Neural progenitor cell (in vitro differentiated cells): ENCODE data around the gene OLFM4. TPM values are rescaled to one million over a fixed set of nuclear protein-coding genes. Genes with fewer than 3 reads are reported as not detected.

Experiments used
- DNase-seq: peaks from one replicate; pipeline ENCODE4 v3.0.0-alpha.2; 2016; ENCODE audit warnings: low spot score
- H2AFZ ChIP-seq: fragments of 200-600 bp; sonication (generic); replicated peaks from 2 replicates; pipeline ENCODE4 v1.6.1; 2016; ENCODE audit warnings: antibody characterized with exemption
- H3F3A ChIP-seq: fragments of 200-600 bp; sonication (generic); 2 replicates; pipeline ENCODE4 v1.6.1; 2016; ENCODE audit warnings: antibody characterized with exemption, low read depth
- H3K27ac ChIP-seq: fragments of 200-600 bp; sonication (generic); 2 replicates; pipeline ENCODE4 v1.5.1; 2016; ENCODE audit warnings: mild to moderate bottlenecking
- H3K27me3 ChIP-seq: fragments of 200-600 bp; sonication (generic); 2 replicates; pipeline ENCODE4 v1.6.1; 2016; ENCODE audit warnings: mild to moderate bottlenecking, moderate library complexity
- H3K36me3 ChIP-seq: fragments of 200-600 bp; sonication (generic); 2 replicates; pipeline ENCODE4 v1.5.1; 2016
- H3K4me1 ChIP-seq: fragments of 200-600 bp; sonication (generic); 2 replicates; pipeline ENCODE4 v1.6.1; 2016; ENCODE audit warnings: mixed run types
- H3K4me2 ChIP-seq: fragments of 200-600 bp; sonication (generic); 2 replicates; pipeline ENCODE4 v1.6.1; 2016
- H3K4me3 ChIP-seq: fragments of 200-600 bp; sonication (generic); 2 replicates; pipeline ENCODE4 v1.5.1; 2016
- H3K79me2 ChIP-seq: fragments of 200-600 bp; sonication (generic); 2 replicates; pipeline ENCODE4 v1.6.1; 2016; ENCODE audit warnings: low read depth
- H3K9ac ChIP-seq: fragments of 200-600 bp; sonication (generic); 2 replicates; pipeline ENCODE4 v1.6.1; 2016
- H3K9me3 ChIP-seq: fragments of 200-600 bp; sonication (generic); 2 replicates; pipeline ENCODE4 v1.5.1; 2016; ENCODE audit warnings: low read depth
- H4K20me1 ChIP-seq: fragments of 200-600 bp; sonication (generic); 2 replicates; pipeline ENCODE4 v1.6.1; 2016; ENCODE audit warnings: low read depth
- H3K27ac Mint-ChIP-seq: 3 replicates; pipeline ENCODE4 v1.8.0; 2021; ENCODE audit warnings: mixed read lengths
- H3K27me3 Mint-ChIP-seq: 2 replicates; pipeline ENCODE4 v1.8.0; 2022; ENCODE audit warnings: low read depth, mild to moderate bottlenecking, inconsistent platforms, moderate library complexity, mixed read lengths; ENCODE audit not compliant: insufficient read depth
- H3K36me3 Mint-ChIP-seq: 3 replicates; pipeline ENCODE4 v1.8.0; 2021; ENCODE audit warnings: mixed read lengths
- H3K4me1 Mint-ChIP-seq: 3 replicates; pipeline ENCODE4 v1.8.0; 2021; ENCODE audit warnings: mixed read lengths
- H3K4me3 Mint-ChIP-seq: 3 replicates; pipeline ENCODE4 v1.8.0; 2021; ENCODE audit warnings: mild to moderate bottlenecking, moderate library complexity, mixed read lengths
- H3K9me3 Mint-ChIP-seq: 3 replicates; pipeline ENCODE4 v1.8.0; 2020; ENCODE audit warnings: mixed read lengths
- CTCF ChIP-seq: fragments of 200-600 bp; sonication (generic); IDR thresholded peaks from 2 replicates; pipeline ENCODE4 v1.5.1; 2017; ENCODE audit warnings: antibody characterized with exemption, mild to moderate bottlenecking
- EZH2 ChIP-seq: fragments of 200-600 bp; sonication (generic); IDR thresholded peaks from 2 replicates; pipeline ENCODE4 v1.6.1; 2017; ENCODE audit warnings: antibody characterized with exemption, mild to moderate bottlenecking, moderate library complexity
- EZH2phosphoT487 ChIP-seq: fragments of 200-600 bp; sonication (generic); IDR thresholded peaks from 2 replicates; pipeline ENCODE4 v1.6.1; 2017; ENCODE audit warnings: antibody characterized with exemption
- total RNA-seq: library from RNA; depleted of rRNA; stranded (reverse); fragments of >200 nt; gene quantifications from 2 replicates; pipeline ENCODE4 v1.2.3, GENCODE V29; 2015; ENCODE audit warnings: low replicate concordance

Gene OLFM4
- total RNA-seq, 1 donor from 2014 or later = not detected

GRCh38 chr13:53014495-53015443 is 13.8 kb upstream of the OLFM4 start:
- no peak for DNase-seq
- H3K36me3 Mint-ChIP-seq = no peaks in the 10 kb centered on the region
- H3K27ac Mint-ChIP-seq = no peak overlapping the region
- Histone ChIP-seq H3K4me2 (no peak overlapping the region), H3K27ac (no peak overlapping the region), H3K36me3 (no peaks in the 10 kb centered on the region), H3K27me3 (no peaks in the 10 kb centered on the region), H3K79me2 (no peaks in the 10 kb centered on the region), H3K4me1 (peaks cover 6% of the 10 kb centered on the region), H3K9me3 (no peaks in the 10 kb centered on the region), H3F3A (peaks cover 5% of the 10 kb centered on the region), H3K9ac (no peak overlapping the region), H4K20me1 (no peaks in the 10 kb centered on the region), H3K4me3 (no peak overlapping the region), H2AFZ (no peak overlapping the region)
- H3K27me3 Mint-ChIP-seq = peaks cover 14% of the 10 kb centered on the region
- H3K4me1 Mint-ChIP-seq = peaks cover 18% of the 10 kb centered on the region
- H3K9me3 Mint-ChIP-seq = peaks cover 12% of the 10 kb centered on the region
- TF ChIP-seq CTCF = no peak
- no peak for TF ChIP-seq EZH2phosphoT487
- TF ChIP-seq EZH2 = no peak
- no peak overlapping the region for H3K4me3 Mint-ChIP-seq

GRCh38 chr13:53015971-53016370 is 12.6 kb upstream of the OLFM4 start:
- no peak overlapping the region for H3K27ac Mint-ChIP-seq
- Histone ChIP-seq H2AFZ (no peak overlapping the region), H3K79me2 (no peaks in the 10 kb centered on the region), H3K4me2 (no peak overlapping the region), H3K9me3 (no peaks in the 10 kb centered on the region), H3K4me1 (peaks cover 7% of the 10 kb centered on the region), H3K27me3 (no peaks in the 10 kb centered on the region), H3K36me3 (no peaks in the 10 kb centered on the region), H3K4me3 (no peak overlapping the region), H3K27ac (no peak overlapping the region), H4K20me1 (no peaks in the 10 kb centered on the region), H3K9ac (no peak overlapping the region), H3F3A (peaks cover 5% of the 10 kb centered on the region)
- H3K4me1 Mint-ChIP-seq = peaks cover 18% of the 10 kb centered on the region
- no peak for DNase-seq
- TF ChIP-seq CTCF (no peak), EZH2phosphoT487 (no peak), EZH2 (no peak)
- H3K27me3 Mint-ChIP-seq = peaks cover 10% of the 10 kb centered on the region
- no peaks in the 10 kb centered on the region for H3K36me3 Mint-ChIP-seq
- H3K4me3 Mint-ChIP-seq = no peak overlapping the region
- H3K9me3 Mint-ChIP-seq = peaks cover 12% of the 10 kb centered on the region

- no peak overlapping the region for H3K27ac ChIP-seq
- H3K27me3 Mint-ChIP-seq = peaks cover 15% of the 10 kb centered on the region
- H3K27ac Mint-ChIP-seq = no peak overlapping the region
- H3K36me3 Mint-ChIP-seq = peaks cover 2% of the 10 kb centered on the region
- no peaks in the 10 kb centered on the region for H4K20me1 ChIP-seq
- H3K4me2 ChIP-seq = no peak overlapping the region
- no peak for DNase-seq
- no peak overlapping the region for H2AFZ ChIP-seq
- peaks cover 3% of the 10 kb centered on the region for H3F3A ChIP-seq
- H3K36me3 ChIP-seq = no peaks in the 10 kb centered on the region
- H3K4me3 ChIP-seq = no peak overlapping the region
- no peak overlapping the region for H3K4me3 Mint-ChIP-seq
- H3K4me1 ChIP-seq = peaks cover 7% of the 10 kb centered on the region
- H3K9ac ChIP-seq = no peak overlapping the region
- TF ChIP-seq EZH2phosphoT487 = no peak
- TF ChIP-seq CTCF = no peak
- no peak for TF ChIP-seq EZH2
- peaks cover 12% of the 10 kb centered on the region for H3K9me3 Mint-ChIP-seq
- no peaks in the 10 kb centered on the region for H3K27me3 ChIP-seq
- no peaks in the 10 kb centered on the region for H3K9me3 ChIP-seq
- H3K4me1 Mint-ChIP-seq = peaks cover 24% of the 10 kb centered on the region
- H3K79me2 ChIP-seq = no peaks in the 10 kb centered on the region
Measured at GRCh38 chr13:53017433-53017970, 11.1 kb upstream of the OLFM4 start.
